ENCODE results near the gene WNK2. TPM values are rescaled to one million over a fixed set of nuclear protein-coding genes. Genes with fewer than 3 reads are reported as not detected.

Gene WNK2
- polyA plus RNA-seq, 3 donors, result 0.40 TPM; not detected in 2

DNA sequence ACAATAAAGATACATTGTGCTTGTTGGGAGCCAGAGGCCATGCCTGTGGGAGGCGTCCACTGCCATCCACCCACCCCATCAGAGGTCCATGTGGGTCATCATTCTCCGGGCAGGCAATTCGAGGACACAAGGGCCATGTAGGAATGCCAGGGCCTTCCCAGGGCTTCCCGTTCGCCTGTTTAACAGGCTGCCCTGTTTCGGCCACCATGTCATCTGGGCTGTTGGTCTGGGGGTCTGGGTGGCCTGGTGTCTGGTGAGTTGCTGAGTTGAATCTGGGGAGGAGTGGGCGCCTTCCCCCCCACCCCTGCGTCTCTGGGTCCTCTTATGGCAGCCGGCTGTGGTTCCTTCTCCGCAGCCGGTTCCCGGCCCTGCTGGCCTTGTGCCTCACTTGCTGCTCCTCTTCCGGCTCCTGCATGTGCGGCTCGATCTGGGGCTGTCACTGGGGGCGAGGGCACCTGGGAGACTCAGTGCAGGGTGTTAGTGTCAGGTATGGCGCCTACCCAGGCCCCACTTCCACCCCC lies 117.4 kb downstream of the WNK2 start:
- H3K27ac Mint-ChIP-seq, result peak overlapping the region in 1 of 7 donors; percentile 15
- DNase-seq, result no peak
- intact Hi-C loops (cut with micrococcal nuclease), result loop anchor here (5.0 to 10.0 kb wide), 2 partner anchors 139 to 197 kb away; no protein-coding TSS in a partner anchor
- no peaks in the 10 kb centered on the region for H3K9me3 ChIP-seq (replicated peaks in 1 of 2; ENCODE audit: control insufficient read depth in 1 of 2, insufficient read depth in 1 of 2, low read length in 2 of 2)
- H3K4me2 ChIP-seq (replicated peaks; ENCODE audit: extremely low read depth, low read length, poor library complexity, severe bottlenecking), result no peak overlapping the region
- H3K9me3 Mint-ChIP-seq, result no peaks in the 10 kb centered on the region
- peaks cover 9 to 11% of the 10 kb centered on the region in 2 donors for H3K4me1 ChIP-seq (ENCODE audit: control insufficient read depth in 1 of 2, insufficient read depth in 2 of 2, low read length in 2 of 2)
- H3K27me3 Mint-ChIP-seq (ENCODE audit: low read depth in 3 of 3), result peaks cover 3 to 16% (median 12%) of the 10 kb centered on the region in 3 donors
- no peak overlapping the region for H2AFZ ChIP-seq (ENCODE audit: insufficient read depth, low read depth, low read length, poor library complexity, severe bottlenecking)
- peaks cover 9% of the 10 kb centered on the region for H3K4me1 Mint-ChIP-seq
- 100% methylated on average over 3 of the region's 17 CpGs for WGBS (ENCODE audit: insufficient coverage)
- TF ChIP-seq, protein P1, sequence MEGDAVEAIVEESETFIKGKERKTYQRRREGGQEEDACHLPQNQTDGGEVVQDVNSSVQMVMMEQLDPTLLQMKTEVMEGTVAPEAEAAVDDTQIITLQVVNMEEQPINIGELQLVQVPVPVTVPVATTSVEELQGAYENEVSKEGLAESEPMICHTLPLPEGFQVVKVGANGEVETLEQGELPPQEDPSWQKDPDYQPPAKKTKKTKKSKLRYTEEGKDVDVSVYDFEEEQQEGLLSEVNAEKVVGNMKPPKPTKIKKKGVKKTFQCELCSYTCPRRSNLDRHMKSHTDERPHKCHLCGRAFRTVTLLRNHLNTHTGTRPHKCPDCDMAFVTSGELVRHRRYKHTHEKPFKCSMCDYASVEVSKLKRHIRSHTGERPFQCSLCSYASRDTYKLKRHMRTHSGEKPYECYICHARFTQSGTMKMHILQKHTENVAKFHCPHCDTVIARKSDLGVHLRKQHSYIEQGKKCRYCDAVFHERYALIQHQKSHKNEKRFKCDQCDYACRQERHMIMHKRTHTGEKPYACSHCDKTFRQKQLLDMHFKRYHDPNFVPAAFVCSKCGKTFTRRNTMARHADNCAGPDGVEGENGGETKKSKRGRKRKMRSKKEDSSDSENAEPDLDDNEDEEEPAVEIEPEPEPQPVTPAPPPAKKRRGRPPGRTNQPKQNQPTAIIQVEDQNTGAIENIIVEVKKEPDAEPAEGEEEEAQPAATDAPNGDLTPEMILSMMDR (IDR thresholded peaks at IDR 0.05), result no peak
- H3K79me2 ChIP-seq (ENCODE audit: insufficient read depth, low read length), result no peaks in the 10 kb centered on the region
- no peaks in the 10 kb centered on the region for H4K20me1 ChIP-seq (ENCODE audit: insufficient read depth, low read length)
- no peaks in the 10 kb centered on the region for H3K36me3 ChIP-seq (replicated peaks in 1 of 2; ENCODE audit: control insufficient read depth in 1 of 2, insufficient read depth in 2 of 2, low read length in 2 of 2)
- no peak overlapping the region for H3K4me3 Mint-ChIP-seq
- no peaks in the 10 kb centered on the region for H3K36me3 Mint-ChIP-seq
- H3K4me3 ChIP-seq (replicated peaks in 1 of 3; ENCODE audit: low read depth in 2 of 3, low read length in 3 of 3), result no peak overlapping the region
- H3K9ac ChIP-seq (ENCODE audit: insufficient read depth, low read length, poor library complexity, severe bottlenecking), result no peak overlapping the region
- H3K27ac ChIP-seq (ENCODE audit: low read depth in 1 of 2, low read length in 2 of 2), result no peak overlapping the region
- H3K27me3 ChIP-seq (ENCODE audit: control insufficient read depth in 2 of 2, insufficient read depth in 2 of 2, low read length in 2 of 2), result no peaks in the 10 kb centered on the region

DNA sequence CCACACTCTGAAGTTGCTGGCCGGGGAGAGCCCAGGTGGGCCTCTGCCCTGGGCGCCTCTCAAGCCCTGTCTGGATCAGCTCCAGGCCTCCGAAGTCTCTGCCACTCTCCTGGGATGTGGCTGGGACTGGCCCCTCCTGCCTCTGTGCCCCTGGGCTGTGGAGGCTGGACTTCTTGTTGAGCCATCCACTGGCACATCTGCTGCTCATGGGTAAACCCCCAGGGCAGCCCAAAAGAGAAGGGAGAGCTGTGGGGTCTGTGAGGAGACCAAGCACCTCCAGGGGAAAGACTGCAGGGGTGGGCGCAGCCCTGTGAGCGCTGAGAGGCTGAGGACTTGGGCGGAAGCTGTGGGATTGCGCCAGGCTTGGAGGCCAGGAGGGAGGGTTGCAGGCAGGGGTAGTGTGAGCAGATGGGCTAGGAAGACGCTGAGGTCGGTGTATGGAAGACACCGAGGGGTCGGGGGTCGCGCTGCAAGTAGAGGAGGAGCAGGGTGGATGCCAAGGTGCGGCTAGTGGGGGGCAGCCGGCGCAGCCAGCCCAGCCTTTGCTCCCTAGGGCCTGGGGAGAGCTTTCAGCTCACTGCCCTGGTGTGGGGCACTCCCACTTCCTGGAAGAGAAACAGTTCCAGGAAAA lies 118.1 kb downstream of the WNK2 start:
- TF ChIP-seq, protein P1 (IDR thresholded peaks at IDR 0.05), result no peak
- intact Hi-C loops (cut with micrococcal nuclease), result loop anchor here (2.0 to 10.0 kb wide), 3 partner anchors 140 to 197 kb away; no protein-coding TSS in a partner anchor
- no peak overlapping the region for H3K27ac ChIP-seq (ENCODE audit: low read depth in 1 of 2, low read length in 2 of 2)
- peak overlapping the region in 2 of 7 donors; percentile 52 to 65 for H3K27ac Mint-ChIP-seq
- peak overlapping the region in 1 of 2 donors; percentile 52 for H3K4me3 Mint-ChIP-seq
- H4K20me1 ChIP-seq (ENCODE audit: insufficient read depth, low read length), result no peaks in the 10 kb centered on the region
- no peaks in the 10 kb centered on the region for H3K36me3 Mint-ChIP-seq
- 61% methylated on average over 16 of the region's 16 CpGs for WGBS (ENCODE audit: insufficient coverage)
- H3K4me1 Mint-ChIP-seq, result peaks cover 9% of the 10 kb centered on the region
- H3K4me1 ChIP-seq (ENCODE audit: control insufficient read depth in 1 of 2, insufficient read depth in 2 of 2, low read length in 2 of 2), result peaks cover 9 to 11% of the 10 kb centered on the region in 2 donors
- no peaks in the 10 kb centered on the region for H3K79me2 ChIP-seq (ENCODE audit: insufficient read depth, low read length)
- no peak overlapping the region for H3K9ac ChIP-seq (ENCODE audit: insufficient read depth, low read length, poor library complexity, severe bottlenecking)
- H2AFZ ChIP-seq (ENCODE audit: insufficient read depth, low read depth, low read length, poor library complexity, severe bottlenecking), result peak overlapping the region; percentile 59
- H3K27me3 ChIP-seq (ENCODE audit: control insufficient read depth in 2 of 2, insufficient read depth in 2 of 2, low read length in 2 of 2), result no peaks in the 10 kb centered on the region
- no peaks in the 10 kb centered on the region for H3K9me3 ChIP-seq (replicated peaks in 1 of 2; ENCODE audit: control insufficient read depth in 1 of 2, insufficient read depth in 1 of 2, low read length in 2 of 2)
- no peak overlapping the region for H3K4me2 ChIP-seq (replicated peaks; ENCODE audit: extremely low read depth, low read length, poor library complexity, severe bottlenecking)
- H3K36me3 ChIP-seq (replicated peaks in 1 of 2; ENCODE audit: control insufficient read depth in 1 of 2, insufficient read depth in 2 of 2, low read length in 2 of 2), result no peaks in the 10 kb centered on the region
- no peaks in the 10 kb centered on the region for H3K9me3 Mint-ChIP-seq
- DNase-seq, result no peak
- peaks cover 3 to 13% (median 9%) of the 10 kb centered on the region in 3 donors for H3K27me3 Mint-ChIP-seq (ENCODE audit: low read depth in 3 of 3)
- no peak overlapping the region for H3K4me3 ChIP-seq (replicated peaks in 1 of 3; ENCODE audit: low read depth in 2 of 3, low read length in 3 of 3)

Measured in CD14-positive monocyte (primary cell).